IPS DF 6.9 (cell line): ENCODE data around the gene EIF3J.
A peak's percentile ranks its signal among the peaks of the same experiment; 100 is the strongest.

Experiments used
- DNase-seq: peaks from one replicate; pipeline ENCODE4 v3.0.0-alpha.2; 2013; ENCODE audit warnings: low read depth, low spot score
- H3K27ac ChIP-seq: one replicate; pipeline ENCODE4 v1.5.1; 2013; ENCODE audit warnings: low read length, control low read depth
- H3K27me3 ChIP-seq: 2 replicates; pipeline ENCODE4 v1.6.1; 2013; ENCODE audit warnings: mild to moderate bottlenecking, low read length; ENCODE audit not compliant: control insufficient read depth, insufficient read depth
- H3K36me3 ChIP-seq: 2 replicates; pipeline ENCODE4 v1.6.1; 2013; ENCODE audit warnings: low read length; ENCODE audit not compliant: control insufficient read depth, insufficient read depth
- H3K4me1 ChIP-seq: 2 replicates; pipeline ENCODE4 v1.6.1; 2013; ENCODE audit warnings: low read length; ENCODE audit not compliant: control insufficient read depth, insufficient read depth
- H3K4me3 ChIP-seq: 2 replicates; pipeline ENCODE4 v1.5.1; 2013; ENCODE audit warnings: mild to moderate bottlenecking, low read length
- H3K9me3 ChIP-seq: 2 replicates; pipeline ENCODE4 v1.6.1; 2013; ENCODE audit warnings: low read length, inconsistent platforms; ENCODE audit not compliant: control insufficient read depth, insufficient read depth
- WGBS: extraction: QIAGEN DNeasy Blood & Tissue Kit; methylation state at CpG from one replicate; pipeline ENCODE4 v1.1.7; 2013; ENCODE audit warnings: mixed read lengths, missing lambda C conversion rate; ENCODE audit not compliant: insufficient read length, insufficient coverage; 5-methylcytosine and 5-hydroxymethylcytosine counted together

Gene EIF3J

DNA sequence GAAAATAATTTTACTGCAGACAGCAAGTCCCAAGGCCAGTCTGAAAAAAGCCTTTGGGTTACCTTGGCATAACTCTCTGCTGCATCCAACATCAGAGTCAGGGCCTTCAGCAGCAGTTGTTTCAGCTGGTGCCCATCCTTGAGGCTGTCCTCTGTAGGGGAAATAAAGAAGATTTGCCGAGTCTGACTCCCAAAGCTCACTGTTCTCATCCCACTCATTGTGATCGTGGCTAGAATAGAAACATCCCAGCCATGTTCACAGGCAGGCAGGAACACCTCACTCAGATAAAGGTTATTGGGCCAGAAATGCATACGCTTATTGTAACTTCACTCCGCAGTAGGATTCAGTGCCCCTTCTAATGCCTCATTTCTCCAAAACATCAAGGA is 29.2 kb downstream of the EIF3J start:
- Histone ChIP-seq H3K36me3 (peaks cover 26% of the 10 kb centered on the region), H3K9me3 (no peaks in the 10 kb centered on the region), H3K27me3 (no peaks in the 10 kb centered on the region), H3K4me1 (no peaks in the 10 kb centered on the region), H3K27ac (no peak overlapping the region), H3K4me3 (no peak overlapping the region)
- WGBS, result no CpG with 5 or more reads among the region's 4 CpGs
- DNase-seq, result no peak

DNA sequence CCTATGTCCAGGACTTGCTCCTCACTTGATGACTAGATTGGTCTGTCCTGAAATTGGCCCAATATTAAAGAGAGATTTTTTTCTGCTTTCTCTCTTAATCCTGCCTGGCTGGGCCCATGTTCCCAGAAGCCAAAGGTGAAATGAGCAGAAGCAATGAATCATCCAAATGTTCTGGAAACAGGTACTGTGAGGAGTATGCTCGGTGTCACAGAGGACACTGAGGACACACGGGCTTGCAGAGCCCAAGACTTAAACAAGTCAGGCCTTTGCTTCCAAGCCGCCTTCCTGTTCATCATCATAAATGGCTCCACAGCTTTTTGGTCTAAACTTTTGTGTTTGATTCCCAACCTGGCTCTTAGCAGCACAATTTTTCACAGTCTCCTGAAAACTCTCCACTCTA is 31.4 kb downstream of the EIF3J start:
- no CpG with 5 or more reads among the region's 3 CpGs for WGBS
- Histone ChIP-seq H3K4me3 (no peak overlapping the region), H3K36me3 (peaks cover 21% of the 10 kb centered on the region), H3K27ac (no peak overlapping the region), H3K9me3 (no peaks in the 10 kb centered on the region), H3K27me3 (no peaks in the 10 kb centered on the region), H3K4me1 (no peaks in the 10 kb centered on the region)
- no peak for DNase-seq

GRCh38 chr15:44569316-44569715 is 32.4 kb downstream of the EIF3J start:
- H3K4me1 ChIP-seq, result no peaks in the 10 kb centered on the region; the same call in 1 of the 2 replicates
- no peak overlapping the region for H3K4me3 ChIP-seq
- no CpG with 5 or more reads among the region's 4 CpGs for WGBS
- DNase-seq, result no peak
- no peak overlapping the region for H3K27ac ChIP-seq
- H3K27me3 ChIP-seq, result no peaks in the 10 kb centered on the region
- H3K36me3 ChIP-seq, result peaks cover 18% of the 10 kb centered on the region
- H3K9me3 ChIP-seq, result no peaks in the 10 kb centered on the region

- no peak for DNase-seq
- Histone ChIP-seq H3K36me3 (peaks cover 11% of the 10 kb centered on the region), H3K4me1 (no peaks in the 10 kb centered on the region; the same call in 1 of the 2 replicates), H3K4me3 (no peak overlapping the region), H3K27me3 (no peaks in the 10 kb centered on the region), H3K27ac (no peak overlapping the region), H3K9me3 (no peaks in the 10 kb centered on the region)
- WGBS, result no CpG with 5 or more reads among the region's 4 CpGs
These were observed 33.4 kb downstream of the EIF3J start for GRCh38 chr15:44570361-44570760.

DNA sequence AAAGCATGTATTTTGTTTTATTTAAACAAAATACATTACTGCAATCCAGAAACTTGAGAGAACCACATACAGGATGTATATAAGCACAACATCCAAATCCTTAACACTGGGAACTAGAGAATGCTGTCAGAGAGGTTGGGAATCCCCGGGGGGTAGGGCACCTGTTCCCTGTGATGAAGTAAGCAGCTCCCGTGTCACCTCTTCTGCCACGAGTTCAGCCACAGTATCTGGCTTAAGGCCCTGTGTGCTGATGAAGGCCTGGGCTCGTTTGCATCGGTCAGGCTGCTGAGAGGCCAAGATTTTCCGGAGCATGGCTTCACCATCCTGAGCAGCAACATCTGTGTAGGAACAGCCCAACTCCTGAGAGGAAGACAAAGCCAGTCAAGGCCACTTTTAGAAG is 36.4 kb downstream of the EIF3J start:
- Histone ChIP-seq H3K36me3 (no peaks in the 10 kb centered on the region; the same call in 1 of the 2 replicates), H3K4me1 (no peaks in the 10 kb centered on the region; the same call in 1 of the 2 replicates), H3K27me3 (no peaks in the 10 kb centered on the region), H3K9me3 (no peaks in the 10 kb centered on the region), H3K4me3 (no peak overlapping the region), H3K27ac (no peak overlapping the region)
- WGBS, result no CpG with 5 or more reads among the region's 6 CpGs
- no peak for DNase-seq

DNA sequence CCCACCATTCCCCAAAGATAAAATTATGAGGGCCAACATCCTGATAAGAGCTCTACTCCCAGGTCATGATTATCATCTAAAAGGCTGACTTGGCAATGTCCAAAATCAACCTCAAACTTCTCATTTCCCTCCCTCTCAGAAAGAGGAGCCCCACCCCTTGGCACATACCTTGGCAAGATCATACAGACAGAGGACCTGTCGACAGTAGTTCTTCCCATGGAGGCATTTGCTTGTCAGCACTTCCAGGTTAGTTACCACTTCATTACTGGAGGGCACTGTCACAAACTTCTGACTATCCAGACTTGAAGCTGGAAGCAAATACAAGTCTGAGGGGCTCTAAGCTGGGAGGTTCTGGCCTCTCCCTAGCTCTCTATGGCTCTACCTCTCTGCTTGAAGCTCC is 37.8 kb downstream of the EIF3J start:
- H3K36me3 ChIP-seq, result no peaks in the 10 kb centered on the region; the same call in 1 of the 2 replicates
- no peaks in the 10 kb centered on the region; the same call in 1 of the 2 replicates for H3K4me1 ChIP-seq
- no peak overlapping the region for H3K4me3 ChIP-seq
- no peaks in the 10 kb centered on the region for H3K9me3 ChIP-seq
- no CpG with 5 or more reads among the region's 1 CpG for WGBS
- no peak overlapping the region for H3K27ac ChIP-seq
- no peak for DNase-seq
- H3K27me3 ChIP-seq, result no peaks in the 10 kb centered on the region

DNA sequence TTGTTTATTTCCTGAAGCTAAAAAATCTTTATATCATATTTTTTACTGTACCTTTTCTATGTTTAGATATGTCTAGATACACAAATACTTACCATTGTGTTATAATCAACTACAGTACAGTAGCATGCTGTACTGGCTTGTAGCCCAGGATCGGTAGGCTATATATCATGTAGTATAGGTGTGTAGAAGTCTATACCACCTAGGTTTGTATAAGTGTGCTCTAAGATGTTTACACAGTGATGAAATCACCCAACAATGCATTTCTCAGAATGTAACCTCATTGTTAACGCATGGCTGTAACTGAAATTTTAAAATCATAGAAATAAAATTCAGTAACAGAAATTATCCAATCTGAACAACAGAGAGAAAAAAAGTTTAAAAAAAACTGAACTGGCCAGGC is 43.2 kb downstream of the EIF3J start:
- H3K9me3 ChIP-seq, result no peaks in the 10 kb centered on the region
- H3K36me3 ChIP-seq, result no peaks in the 10 kb centered on the region
- WGBS, result no CpG with 5 or more reads among the region's 2 CpGs
- no peak for DNase-seq
- no peak overlapping the region for H3K4me3 ChIP-seq
- no peak overlapping the region for H3K27ac ChIP-seq
- no peaks in the 10 kb centered on the region for H3K27me3 ChIP-seq
- H3K4me1 ChIP-seq, result no peaks in the 10 kb centered on the region

- H3K4me3 ChIP-seq, result no peak overlapping the region
- H3K27me3 ChIP-seq, result no peaks in the 10 kb centered on the region
- no CpG with 5 or more reads among the region's 5 CpGs for WGBS
- H3K27ac ChIP-seq, result no peak overlapping the region
- DNase-seq, result peak; percentile 18
- no peaks in the 10 kb centered on the region for H3K4me1 ChIP-seq
- no peaks in the 10 kb centered on the region for H3K9me3 ChIP-seq
- no peaks in the 10 kb centered on the region; the same call in 1 of the 2 replicates for H3K36me3 ChIP-seq
These were observed 47.3 kb downstream of the EIF3J start for GRCh38 chr15:44584162-44584749.

DNA sequence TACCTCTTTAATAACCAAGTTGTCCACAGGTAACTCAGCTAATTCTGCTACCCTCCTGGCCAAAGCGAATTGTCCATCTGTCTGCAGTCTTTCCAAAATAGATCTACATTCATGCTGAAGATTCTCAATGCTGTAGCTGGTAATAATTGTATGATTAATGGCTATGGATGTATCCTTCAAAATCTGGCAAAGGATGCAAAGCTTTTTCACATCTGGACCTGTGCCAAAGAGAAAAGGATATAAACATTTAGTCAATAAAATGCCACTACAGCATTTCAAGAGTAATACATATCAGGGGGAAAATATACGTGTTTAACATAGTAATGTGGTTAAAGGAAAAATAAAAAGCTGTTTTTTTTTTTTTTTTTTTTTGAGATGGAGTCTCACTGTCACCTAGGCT is 48.7 kb downstream of the EIF3J start:
- H3K36me3 ChIP-seq, result no peaks in the 10 kb centered on the region; the same call in 1 of the 2 replicates
- H3K4me3 ChIP-seq, result no peak overlapping the region
- H3K27ac ChIP-seq, result no peak overlapping the region
- H3K9me3 ChIP-seq, result no peaks in the 10 kb centered on the region
- H3K27me3 ChIP-seq, result no peaks in the 10 kb centered on the region
- no peaks in the 10 kb centered on the region for H3K4me1 ChIP-seq
- DNase-seq, result no peak
- WGBS, result no CpG with 5 or more reads among the region's 2 CpGs

DNA sequence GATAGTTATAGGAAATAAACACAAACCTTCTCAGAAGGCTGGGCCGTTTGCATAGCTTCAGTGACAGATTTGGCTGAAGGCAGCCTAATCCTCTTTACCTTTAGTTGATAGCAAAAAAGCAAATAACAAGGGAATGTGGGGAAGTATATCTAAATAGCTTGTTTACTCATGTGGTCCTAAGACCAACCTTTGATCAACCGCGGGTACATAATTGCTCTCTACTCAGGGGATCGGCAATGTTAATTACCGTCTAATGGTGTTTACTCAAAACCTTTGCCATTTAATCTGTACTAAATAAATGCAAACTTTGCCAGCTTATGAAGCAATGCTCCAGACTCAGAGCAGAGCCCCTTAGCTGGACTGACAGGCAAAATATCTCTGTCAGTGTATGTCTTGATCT is 51.6 kb downstream of the EIF3J start:
- Histone ChIP-seq H3K4me3 (no peak overlapping the region), H3K27ac (no peak overlapping the region), H3K27me3 (no peaks in the 10 kb centered on the region), H3K36me3 (no peaks in the 10 kb centered on the region; the same call in 1 of the 2 replicates), H3K4me1 (no peaks in the 10 kb centered on the region), H3K9me3 (no peaks in the 10 kb centered on the region)
- no CpG with 5 or more reads among the region's 5 CpGs for WGBS
- DNase-seq, result no peak

DNA sequence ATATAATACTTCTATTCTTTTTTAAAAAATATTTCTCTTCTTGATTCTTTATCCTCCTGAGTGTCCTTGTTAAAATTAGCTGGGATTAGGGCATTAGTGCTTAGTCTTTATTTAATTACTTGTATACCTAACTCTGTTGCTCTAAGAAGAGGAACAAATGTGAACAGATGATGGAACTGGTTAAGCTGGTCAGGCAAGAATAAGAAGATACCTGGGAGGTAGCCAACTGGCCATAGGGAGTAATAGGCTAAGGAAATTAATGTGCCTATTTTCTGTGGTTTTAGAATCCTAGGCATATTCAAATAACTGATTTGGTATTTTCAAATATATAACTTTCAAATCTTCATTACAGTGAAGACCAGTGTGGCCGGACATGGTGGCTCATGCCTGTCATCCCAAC is 54.4 kb downstream of the EIF3J start:
- no peak overlapping the region for H3K4me3 ChIP-seq
- no peaks in the 10 kb centered on the region for H3K9me3 ChIP-seq
- no CpG with 5 or more reads among the region's 1 CpG for WGBS
- no peak overlapping the region for H3K27ac ChIP-seq
- DNase-seq, result no peak
- no peaks in the 10 kb centered on the region for H3K27me3 ChIP-seq
- H3K36me3 ChIP-seq, result peaks cover 6% of the 10 kb centered on the region; the same call in 1 of the 2 replicates
- H3K4me1 ChIP-seq, result no peaks in the 10 kb centered on the region
